ENCODE measurements around the gene GOLGA7B. TPM values are rescaled to one million over a fixed set of nuclear protein-coding genes. Genes with fewer than 3 reads are reported as not detected.

GOLGA7B gene
- total RNA-seq, 2 experiments from 2014 or later: 0.92 to 1.1 TPM

GRCh38 chr10:97814996-97815395 lies 34.6 kb upstream of the GOLGA7B start:
- Mint-ChIP-seq H3K4me3 (no peak overlapping the region), H3K4me1 (ENCODE audit: low read depth) (peaks cover 7% of the 10 kb centered on the region), H3K27me3 (no peaks in the 10 kb centered on the region), H3K27ac (no peak overlapping the region), H3K36me3 (ENCODE audit: low read depth) (no peaks in the 10 kb centered on the region), H3K9me3 (no peaks in the 10 kb centered on the region)
- no peak for ATAC-seq
- no peak for TF ChIP-seq CTCF (IDR thresholded peaks at IDR 0.05)
- intact Hi-C loops (cut with micrococcal nuclease): no loop called here
- DNase-seq: no peak
- ChIA-PET CTCF (no interaction called here), POLR2A (no interaction called here)

GRCh38 chr10:97816609-97817008 lies 33.0 kb upstream of the GOLGA7B start:
- no peak for TF ChIP-seq CTCF (IDR thresholded peaks at IDR 0.05)
- ATAC-seq (no peak), DNase-seq (no peak)
- H3K27me3 Mint-ChIP-seq: no peaks in the 10 kb centered on the region
- H3K27ac Mint-ChIP-seq: no peak overlapping the region
- ChIA-PET POLR2A (no interaction called here), CTCF (no interaction called here)
- intact Hi-C loops (cut with micrococcal nuclease): no loop called here
- H3K36me3 Mint-ChIP-seq (ENCODE audit: low read depth): no peaks in the 10 kb centered on the region
- no peak overlapping the region for H3K4me3 Mint-ChIP-seq
- peaks cover 7% of the 10 kb centered on the region for H3K4me1 Mint-ChIP-seq (ENCODE audit: low read depth)
- no peaks in the 10 kb centered on the region for H3K9me3 Mint-ChIP-seq

DNA sequence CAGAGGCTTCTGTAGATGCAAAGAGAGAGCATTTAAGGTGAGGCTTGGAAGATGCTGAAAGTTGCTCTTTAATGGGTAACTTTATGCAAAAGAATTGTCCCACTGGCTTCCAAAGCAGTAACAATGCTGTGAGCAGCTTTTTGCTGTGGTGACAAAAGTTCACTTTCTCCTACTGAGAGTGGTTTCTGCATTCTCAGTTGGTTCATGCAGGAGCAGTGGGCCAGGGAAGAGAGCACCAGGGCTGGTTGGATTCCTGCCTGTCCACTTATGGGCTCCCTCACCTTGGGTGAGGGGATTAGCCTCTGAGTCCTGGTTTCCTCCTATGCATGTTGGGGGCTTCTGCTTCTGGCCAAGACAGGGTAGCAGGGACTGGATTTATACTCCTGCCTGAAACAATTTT lies 31.1 kb upstream of the GOLGA7B start:
- POLR2A ChIA-PET: interaction anchor here (0.6 kb wide), 1 partner anchor 13 kb away, joined by 3 read pairs; no protein-coding TSS in a partner anchor
- H3K4me3 Mint-ChIP-seq: no peak overlapping the region
- H3K4me1 Mint-ChIP-seq (ENCODE audit: low read depth): peaks cover 2% of the 10 kb centered on the region
- H3K36me3 Mint-ChIP-seq (ENCODE audit: low read depth): no peaks in the 10 kb centered on the region
- no peaks in the 10 kb centered on the region for H3K9me3 Mint-ChIP-seq
- DNase-seq (no peak), ATAC-seq (no peak)
- H3K27me3 Mint-ChIP-seq: no peaks in the 10 kb centered on the region
- CTCF ChIA-PET: no interaction called here
- H3K27ac Mint-ChIP-seq: no peak overlapping the region
- intact Hi-C loops (cut with micrococcal nuclease): no loop called here
- TF ChIP-seq CTCF (IDR thresholded peaks at IDR 0.05): no peak

DNA sequence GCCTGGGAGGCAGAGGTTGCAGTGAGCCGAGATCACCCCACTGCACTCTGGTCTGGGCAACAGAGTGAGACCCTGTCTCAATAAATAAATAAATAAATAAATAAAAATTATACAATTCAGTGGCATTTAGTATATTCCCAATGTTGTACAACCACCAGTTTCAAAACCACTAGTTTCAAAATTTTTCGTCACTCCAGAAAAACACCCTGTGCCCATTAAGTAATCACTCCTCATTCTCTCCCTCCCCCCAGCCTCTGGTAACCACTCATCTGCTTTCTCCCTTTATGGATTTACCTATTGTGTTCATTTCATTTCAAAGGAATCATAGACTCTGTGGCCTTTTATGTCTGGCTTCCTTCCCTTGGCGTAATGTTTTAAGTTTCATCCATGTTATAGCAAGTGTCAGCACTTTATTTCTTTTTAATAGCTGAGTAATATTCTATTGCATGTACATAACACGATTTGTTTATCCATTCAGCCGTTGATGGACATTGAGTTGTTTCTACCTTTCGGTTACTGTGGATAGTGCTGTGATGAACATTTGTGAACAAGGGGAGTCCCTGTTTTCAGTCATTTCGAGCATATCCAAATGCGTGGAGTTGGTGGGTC lies 29.4 kb upstream of the GOLGA7B start:
- no peak for ATAC-seq
- H3K27me3 Mint-ChIP-seq: no peaks in the 10 kb centered on the region
- DNase-seq: no peak
- no peaks in the 10 kb centered on the region for H3K9me3 Mint-ChIP-seq
- intact Hi-C loops (cut with micrococcal nuclease): no loop called here
- H3K27ac Mint-ChIP-seq: no peak overlapping the region
- POLR2A ChIA-PET: no interaction called here
- CTCF ChIA-PET: no interaction called here
- no peak for TF ChIP-seq CTCF (IDR thresholded peaks at IDR 0.05)
- H3K4me1 Mint-ChIP-seq (ENCODE audit: low read depth): peaks cover 2% of the 10 kb centered on the region
- no peaks in the 10 kb centered on the region for H3K36me3 Mint-ChIP-seq (ENCODE audit: low read depth)
- H3K4me3 Mint-ChIP-seq: no peak overlapping the region

- H3K27me3 Mint-ChIP-seq: no peaks in the 10 kb centered on the region
- H3K36me3 Mint-ChIP-seq (ENCODE audit: low read depth): no peaks in the 10 kb centered on the region
- DNase-seq (no peak), ATAC-seq (no peak)
- no peaks in the 10 kb centered on the region for H3K9me3 Mint-ChIP-seq
- ChIA-PET CTCF (no interaction called here), POLR2A (no interaction called here)
- TF ChIP-seq CTCF (IDR thresholded peaks at IDR 0.05): no peak
- no peak overlapping the region for H3K27ac Mint-ChIP-seq
- intact Hi-C loops (cut with micrococcal nuclease): no loop called here
- H3K4me3 Mint-ChIP-seq: no peak overlapping the region
- H3K4me1 Mint-ChIP-seq (ENCODE audit: low read depth): peaks cover 2% of the 10 kb centered on the region
Measured at GRCh38 chr10:97821308-97822038, 28.2 kb upstream of the GOLGA7B start.
